Measurements from ENCODE around the gene RBM14. TPM values are rescaled to one million over a fixed set of nuclear protein-coding genes. Genes with fewer than 3 reads are reported as not detected.

RBM14 gene
- total and polyA plus RNA-seq, 2 of the 4 experiments (the other 2 are of a cell fraction): 9.3 to 31.1 TPM

DNA sequence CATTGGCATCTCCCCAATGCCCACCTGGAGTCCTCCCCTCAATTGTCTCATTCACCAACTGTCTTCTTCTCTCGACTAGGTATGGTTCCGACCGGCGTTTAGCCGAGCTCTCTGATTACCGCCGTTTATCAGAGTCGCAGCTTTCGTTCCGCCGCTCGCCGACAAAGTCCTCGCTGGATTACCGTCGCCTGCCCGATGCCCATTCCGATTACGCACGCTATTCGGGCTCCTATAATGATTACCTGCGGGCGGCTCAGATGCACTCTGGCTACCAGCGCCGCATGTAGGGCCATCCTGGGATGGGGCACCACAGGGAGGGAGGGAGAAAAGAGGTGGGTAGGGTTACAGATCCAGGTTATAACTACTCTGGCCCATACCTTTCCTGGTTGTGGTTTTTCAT is 10.0 kb downstream of the RBM14 start:
- no peak for DNase-seq
- POLR2A ChIA-PET (ENCODE audit: unreplicated experiment): no interaction called here
- H4K20me1 ChIP-seq (ENCODE audit: insufficient read depth, low read length): peaks cover 98% of the 10 kb centered on the region

More for the DNA sequence above, 10.0 kb downstream of the RBM14 start:
- Histone ChIP-seq H3K9me1 (ENCODE audit: insufficient read depth, low read length) (peaks cover 35% of the 10 kb centered on the region), H2AFZ (replicated peaks; ENCODE audit: low read length, poor library complexity) (no peak overlapping the region), H4K8ac (ENCODE audit: low read depth in 2 of 2, low read length in 2 of 2) (no peak overlapping the region), H3K23ac (ENCODE audit: low read depth, low read length) (no peak overlapping the region), H3K18ac (ENCODE audit: low read depth, low read length) (no peak overlapping the region), H4K91ac (ENCODE audit: insufficient read depth, low read depth, low read length) (no peak overlapping the region), H3K4ac (ENCODE audit: low read depth, low read length) (no peak overlapping the region), H3K36me3 (ENCODE audit: control insufficient read depth, insufficient read depth, low read length) (peaks cover 67% of the 10 kb centered on the region), H3K14ac (replicated peaks; ENCODE audit: low read depth, low read length) (no peak overlapping the region), H3K56ac (ENCODE audit: extremely low read depth, insufficient read depth, low read length) (no peak overlapping the region), H3K4me1 (ENCODE audit: control insufficient read depth, insufficient read depth, low read length) (peaks cover 2% of the 10 kb centered on the region; the same call in 1 of the 2 replicates), H3K4me2 (ENCODE audit: low read depth, low read length) (no peak overlapping the region), H4K5ac (ENCODE audit: low read depth, low read length) (no peak overlapping the region), H3K9ac (ENCODE audit: low read depth, low read length) (no peak overlapping the region), H3K79me1 (ENCODE audit: low read depth in 1 of 2, low read length in 2 of 2) (peaks cover 28 to 78% of the 10 kb centered on the region in 2 experiments; a peak in 3 of 4 replicates), H2BK120ac (ENCODE audit: low read depth, low read length) (no peak overlapping the region), H2BK5ac (ENCODE audit: low read depth, low read length, poor library complexity, severe bottlenecking) (no peak overlapping the region), H3K9me3 (ENCODE audit: control insufficient read depth, insufficient read depth, low read length) (no peaks in the 10 kb centered on the region), H2BK15ac (ENCODE audit: low read depth, low read length) (no peak overlapping the region), H2AK9ac (replicated peaks; ENCODE audit: low read depth, low read length, poor library complexity) (no peak overlapping the region), H3K4me3 (ENCODE audit: insufficient read depth, low read depth, low read length) (no peak overlapping the region), H3K27ac (ENCODE audit: insufficient read depth, low read length) (no peak overlapping the region), H2AK5ac (ENCODE audit: low read depth, low read length) (no peak overlapping the region), H2BK20ac (ENCODE audit: low read depth, low read length) (no peak overlapping the region), H3K27me3 (ENCODE audit: control insufficient read depth, insufficient read depth, low read length) (no peaks in the 10 kb centered on the region)
- BruUV-seq (replicated peaks): no TSS peak
- CTCF ChIA-PET: no interaction called here
- dilution Hi-C loops (cut with HindIII; ENCODE audit: low sequenced_read_pairs, unreplicated experiment): no loop called here
- in situ Hi-C loops (cut with MboI; ENCODE audit: low sequenced_read_pairs): no loop called here
- intact Hi-C loops (cut with micrococcal nuclease): no loop called here
- no peak for TF ChIP-seq MAZ (IDR thresholded peaks at IDR 0.05; ENCODE audit: borderline replicate concordance, low read depth, low read length)
- TF ChIP-seq RCOR1 (IDR thresholded peaks at IDR 0.05; ENCODE audit: insufficient replicate concordance, low read length): no peak
- no peak for TF ChIP-seq RFX5 (IDR thresholded peaks at IDR 0.05; ENCODE audit: low read depth, low read length)
- no peak for TF ChIP-seq FOS (IDR thresholded peaks at IDR 0.05; ENCODE audit: low read depth, low read length)
- TF ChIP-seq NFE2L2 (IDR thresholded peaks at IDR 0.05; ENCODE audit: low read depth, low read length): no peak
- TF ChIP-seq CEBPB (IDR thresholded peaks at IDR 0.05; ENCODE audit: low read depth, low read length): no peak
- TF ChIP-seq POLR2A (IDR thresholded peaks at IDR 0.05; ENCODE audit: low read depth, low read length): no peak
- TF ChIP-seq CHD1 (IDR thresholded peaks at IDR 0.05; ENCODE audit: low read depth, low read length): no peak
- TF ChIP-seq, protein P1, sequence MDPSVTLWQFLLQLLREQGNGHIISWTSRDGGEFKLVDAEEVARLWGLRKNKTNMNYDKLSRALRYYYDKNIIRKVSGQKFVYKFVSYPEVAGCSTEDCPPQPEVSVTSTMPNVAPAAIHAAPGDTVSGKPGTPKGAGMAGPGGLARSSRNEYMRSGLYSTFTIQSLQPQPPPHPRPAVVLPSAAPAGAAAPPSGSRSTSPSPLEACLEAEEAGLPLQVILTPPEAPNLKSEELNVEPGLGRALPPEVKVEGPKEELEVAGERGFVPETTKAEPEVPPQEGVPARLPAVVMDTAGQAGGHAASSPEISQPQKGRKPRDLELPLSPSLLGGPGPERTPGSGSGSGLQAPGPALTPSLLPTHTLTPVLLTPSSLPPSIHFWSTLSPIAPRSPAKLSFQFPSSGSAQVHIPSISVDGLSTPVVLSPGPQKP (IDR thresholded peaks at IDR 0.05; ENCODE audit: borderline replicate concordance, low read depth, low read length): no peak
- TF ChIP-seq MXI1 (IDR thresholded peaks at IDR 0.05; ENCODE audit: borderline replicate concordance, low read depth, low read length): no peak
- TF ChIP-seq MAFK (IDR thresholded peaks at IDR 0.05; ENCODE audit: low read depth, low read length): no peak
- TF ChIP-seq, protein P2, sequence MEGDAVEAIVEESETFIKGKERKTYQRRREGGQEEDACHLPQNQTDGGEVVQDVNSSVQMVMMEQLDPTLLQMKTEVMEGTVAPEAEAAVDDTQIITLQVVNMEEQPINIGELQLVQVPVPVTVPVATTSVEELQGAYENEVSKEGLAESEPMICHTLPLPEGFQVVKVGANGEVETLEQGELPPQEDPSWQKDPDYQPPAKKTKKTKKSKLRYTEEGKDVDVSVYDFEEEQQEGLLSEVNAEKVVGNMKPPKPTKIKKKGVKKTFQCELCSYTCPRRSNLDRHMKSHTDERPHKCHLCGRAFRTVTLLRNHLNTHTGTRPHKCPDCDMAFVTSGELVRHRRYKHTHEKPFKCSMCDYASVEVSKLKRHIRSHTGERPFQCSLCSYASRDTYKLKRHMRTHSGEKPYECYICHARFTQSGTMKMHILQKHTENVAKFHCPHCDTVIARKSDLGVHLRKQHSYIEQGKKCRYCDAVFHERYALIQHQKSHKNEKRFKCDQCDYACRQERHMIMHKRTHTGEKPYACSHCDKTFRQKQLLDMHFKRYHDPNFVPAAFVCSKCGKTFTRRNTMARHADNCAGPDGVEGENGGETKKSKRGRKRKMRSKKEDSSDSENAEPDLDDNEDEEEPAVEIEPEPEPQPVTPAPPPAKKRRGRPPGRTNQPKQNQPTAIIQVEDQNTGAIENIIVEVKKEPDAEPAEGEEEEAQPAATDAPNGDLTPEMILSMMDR (conservative IDR thresholded peaks at IDR 0.05; ENCODE audit: low read depth, low read length): no peak
- no peak for TF ChIP-seq BHLHE40 (IDR thresholded peaks at IDR 0.05; ENCODE audit: low read depth, low read length)
- TF ChIP-seq, protein P3, sequence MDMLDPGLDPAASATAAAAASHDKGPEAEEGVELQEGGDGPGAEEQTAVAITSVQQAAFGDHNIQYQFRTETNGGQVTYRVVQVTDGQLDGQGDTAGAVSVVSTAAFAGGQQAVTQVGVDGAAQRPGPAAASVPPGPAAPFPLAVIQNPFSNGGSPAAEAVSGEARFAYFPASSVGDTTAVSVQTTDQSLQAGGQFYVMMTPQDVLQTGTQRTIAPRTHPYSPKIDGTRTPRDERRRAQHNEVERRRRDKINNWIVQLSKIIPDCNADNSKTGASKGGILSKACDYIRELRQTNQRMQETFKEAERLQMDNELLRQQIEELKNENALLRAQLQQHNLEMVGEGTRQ (IDR thresholded peaks at IDR 0.05; ENCODE audit: low read depth, low read length): no peak
- WGBS, 2 experiments (ENCODE audit: extremely low coverage in 2 of 2, insufficient read length in 1 of 2): 95% methylated on average over 8 of the region's 25 CpGs; no CpG with 5 or more reads in 1 of the 2 experiments
- ATAC-seq (ENCODE audit: low read depth): no peak

All from IMR-90 (cell line).